HepG2 (cell line): ENCODE results near the gene GNB1. TPM values are rescaled to one million over a fixed set of nuclear protein-coding genes. Genes with fewer than 3 reads are reported as not detected.

Experiments used
- ARID2 ChIP-seq: sonication (generic); formaldehyde crosslinking; IDR thresholded peaks from 2 replicates; pipeline ENCODE4 v1.8.1; 2022; ENCODE audit warnings: mild to moderate bottlenecking, missing genetic modification reagents, borderline replicate concordance
- BRCA1 ChIP-seq: sonication (generic); formaldehyde crosslinking; IDR thresholded peaks from 2 replicates; pipeline ENCODE4 v1.4.0; 2020; ENCODE audit warnings: missing genetic modification reagents
- ERF ChIP-seq: IDR thresholded peaks from 2 replicates; pipeline ENCODE4 v1.6.1; 2018; ENCODE audit warnings: missing biosample characterization, missing genetic modification reagents
- FOXC1 ChIP-seq: sonication (generic); formaldehyde crosslinking; IDR thresholded peaks from 2 replicates; pipeline ENCODE4 v1.8.0; 2022; ENCODE audit warnings: mild to moderate bottlenecking, missing genetic modification reagents, borderline replicate concordance
- PHF8 ChIP-seq: sonication (generic); formaldehyde crosslinking; IDR thresholded peaks from 2 replicates; pipeline ENCODE4 v1.5.0; 2020; ENCODE audit warnings: missing genetic modification reagents
- POLR2G ChIP-seq: fragments of 200-400 bp; formaldehyde crosslinking; IDR thresholded peaks from 2 replicates; pipeline ENCODE4 v1.6.1; 2018; ENCODE audit warnings: mild to moderate bottlenecking, low read depth, low read length, moderate library complexity
- PPARG ChIP-seq: conservative IDR thresholded peaks from 2 replicates; pipeline ENCODE4 v1.6.1; 2016; ENCODE audit warnings: missing biosample characterization, missing genetic modification reagents
- RBFOX2 ChIP-seq: fragments of 200-400 bp; formaldehyde crosslinking; IDR thresholded peaks from 2 replicates; pipeline ENCODE4 v1.6.1; 2017; ENCODE audit warnings: low read depth, mild to moderate bottlenecking, low read length
- SMAD3 ChIP-seq: sonication (generic); formaldehyde crosslinking; IDR thresholded peaks from 2 replicates; pipeline ENCODE4 v1.4.0; 2020; ENCODE audit warnings: missing genetic modification reagents
- SNRNP70 ChIP-seq: fragments of 200-400 bp; formaldehyde crosslinking; IDR thresholded peaks from 2 replicates; pipeline ENCODE4 v1.6.1; 2017; ENCODE audit warnings: mild to moderate bottlenecking, low read depth, low read length, moderate library complexity
- TCF12 ChIP-seq, 2 experiments: fragments of 450-650 bp in 1 of 2; sonication (generic) in 1 of 2; formaldehyde crosslinking in 1 of 2; IDR thresholded peaks; 2 replicates each; pipeline versions ENCODE4 v1.6.1 to v1.8.0; 2017 to 2022; ENCODE audit warnings: antibody characterized with exemption in 1 of 2, mild to moderate bottlenecking in 1 of 2, missing genetic modification reagents in 1 of 2, moderate library complexity in 1 of 2
- TCF7 ChIP-seq: sonication (generic); IDR thresholded peaks from 2 replicates; pipeline ENCODE4 v1.6.1; 2016; ENCODE audit warnings: antibody characterized with exemption, low read depth
- XRCC5 ChIP-seq: fragments of 200-400 bp; formaldehyde crosslinking; optimal IDR thresholded peaks from 2 replicates; pipeline ENCODE3; 2017; ENCODE audit warnings: mild to moderate bottlenecking, low read length
- ZBTB42 ChIP-seq: sonication (generic); formaldehyde crosslinking; IDR thresholded peaks from 2 replicates; pipeline ENCODE4 v1.5.0; 2020; ENCODE audit warnings: mild to moderate bottlenecking, missing genetic modification reagents
- ZNF33B ChIP-seq: sonication (generic); formaldehyde crosslinking; IDR thresholded peaks from 2 replicates; pipeline ENCODE4 v1.5.1; 2020; ENCODE audit warnings: mild to moderate bottlenecking, missing genetic modification reagents
- ZNF431 ChIP-seq: sonication (generic); formaldehyde crosslinking; IDR thresholded peaks from 2 replicates; pipeline ENCODE4 v1.9.0; 2022; ENCODE audit warnings: missing genetic modification reagents, low read depth, mild to moderate bottlenecking, borderline replicate concordance
- ZNF558 ChIP-seq: sonication (generic); formaldehyde crosslinking; IDR thresholded peaks from 2 replicates; pipeline ENCODE4 v1.9.0; 2022; ENCODE audit warnings: mild to moderate bottlenecking, missing genetic modification reagents, borderline replicate concordance
- ZNF562 ChIP-seq: sonication (generic); formaldehyde crosslinking; IDR thresholded peaks from 2 replicates; pipeline ENCODE4 v1.8.0; 2022; ENCODE audit warnings: missing genetic modification reagents, borderline replicate concordance
- ZNF616 ChIP-seq: sonication (generic); formaldehyde crosslinking; IDR thresholded peaks from 2 replicates; pipeline ENCODE4 v1.5.0; 2020; ENCODE audit warnings: low read depth, mild to moderate bottlenecking, missing genetic modification reagents
- ZSCAN12 ChIP-seq: sonication (generic); formaldehyde crosslinking; IDR thresholded peaks from 2 replicates; pipeline ENCODE4 v1.9.0; 2021; ENCODE audit warnings: mild to moderate bottlenecking, missing genetic modification reagents
- polyA plus RNA-seq, 8 experiments: library from polyadenylated mRNA; depleted of rRNA in 3 of 8; stranded (reverse) in 7 of 8; unstranded in 1 of 8; fragments of >200 nt; fragmentation: Illumina TruSeq in 4 of 8; extraction: Trizol in 4 of 8; gene quantifications; 2 replicates each; pipeline versions ENCODE4 v1.2.1 to v1.2.3, GENCODE V29; 2011 to 2016; ENCODE audit warnings: low read depth in 4 of 8, missing spikeins in 1 of 8, mixed read lengths in 1 of 8; ENCODE audit not compliant: insufficient read depth in 1 of 8
- total RNA-seq, 5 experiments: library from RNA; depleted of rRNA; stranded (reverse); fragments of >200 nt; fragmentation: Illumina TruSeq; extraction: Trizol; gene quantifications; 2 replicates each; pipeline ENCODE4 v1.2.3, GENCODE V29; 2016; ENCODE audit warnings: low read depth in 1 of 5
- TF ChIP-seq, protein P1 (sequence below): sonication (generic); formaldehyde crosslinking; conservative IDR thresholded peaks from 2 replicates; pipeline ENCODE4 v1.8.1; 2023; ENCODE audit warnings: missing genetic modification reagents
- TF ChIP-seq, protein P2 (sequence below): sonication (generic); formaldehyde crosslinking; IDR thresholded peaks from 2 replicates; pipeline ENCODE4 v1.4.0; 2020; ENCODE audit warnings: missing genetic modification reagents, borderline replicate concordance
- TF ChIP-seq, protein P3 (sequence below): IDR thresholded peaks from 2 replicates; pipeline ENCODE4 v1.6.1; 2016; ENCODE audit warnings: missing compliant biosample characterization, missing genetic modification reagents, borderline replicate concordance

The GNB1 gene
- total and polyA plus RNA-seq, 2 of the 13 experiments (the other 11 are each of a cell fraction or from before 2014, with no cell fraction given): 66.2 to 327 TPM

DNA sequence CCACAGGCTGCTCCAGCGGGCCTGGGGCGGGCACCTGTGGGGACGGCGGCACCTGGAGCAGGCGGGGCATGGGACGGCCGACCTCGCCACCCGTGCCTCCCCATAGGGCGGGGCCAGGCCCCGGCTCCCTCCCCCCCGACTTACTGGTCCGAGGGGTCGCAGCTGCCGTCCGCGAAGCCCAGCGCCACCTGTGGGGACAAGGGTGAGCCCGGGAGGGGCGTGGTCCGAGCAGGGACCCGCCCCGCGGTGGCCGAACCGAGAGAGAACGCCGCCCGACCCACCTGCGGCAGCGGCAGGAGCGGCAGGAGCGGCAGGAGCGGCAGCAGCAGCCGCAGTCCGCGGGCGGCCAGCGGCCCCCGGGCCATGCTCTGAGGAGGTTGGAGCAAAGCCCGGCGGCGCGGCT lies 28.0 kb upstream of the GNB1 start, which contains the start of gene TMEM52 (continued):
- TF ChIP-seq ARID2 (CRISPR knock-in tag) (no peak), ZNF616 (no peak), TCF7 (no peak), ZSCAN12 (CRISPR knock-in tag) (no peak; the same call in 1 of the 2 replicates), SMAD3 (CRISPR knock-in tag) (no peak), ZNF562 (CRISPR knock-in tag) (no peak), ERF (CRISPR knock-in tag) (no peak), ZNF431 (0 out of 2 replicates have a peak, but pooled peaks have one; percentile 37), ZNF558 (0 out of 2 replicates have a peak, but pooled peaks have one; percentile 3), FOXC1 (peak; percentile 48; the same call in 1 of the 2 replicates), POLR2G (peak; percentile 73), XRCC5 (no peak), PPARG (CRISPR knock-in tag) (peak; percentile 64), ZNF33B (CRISPR knock-in tag) (no peak), ZBTB42 (0 out of 2 replicates have a peak, but pooled peaks have one; percentile 48), TCF12 (IDR thresholded peaks at IDR 0.05) (no peak), TCF12 (CRISPR knock-in tag; IDR thresholded peaks at IDR 0.05) (0 out of 2 replicates have a peak, but pooled peaks have one; percentile 57), SNRNP70 (no peak), PHF8 (CRISPR knock-in tag) (0 out of 2 replicates have a peak, but pooled peaks have one; percentile 6), RBFOX2 (peak; percentile 49), BRCA1 (CRISPR knock-in tag) (0 out of 2 replicates have a peak, but pooled peaks have one; percentile 13)
- TF ChIP-seq, protein P1, sequence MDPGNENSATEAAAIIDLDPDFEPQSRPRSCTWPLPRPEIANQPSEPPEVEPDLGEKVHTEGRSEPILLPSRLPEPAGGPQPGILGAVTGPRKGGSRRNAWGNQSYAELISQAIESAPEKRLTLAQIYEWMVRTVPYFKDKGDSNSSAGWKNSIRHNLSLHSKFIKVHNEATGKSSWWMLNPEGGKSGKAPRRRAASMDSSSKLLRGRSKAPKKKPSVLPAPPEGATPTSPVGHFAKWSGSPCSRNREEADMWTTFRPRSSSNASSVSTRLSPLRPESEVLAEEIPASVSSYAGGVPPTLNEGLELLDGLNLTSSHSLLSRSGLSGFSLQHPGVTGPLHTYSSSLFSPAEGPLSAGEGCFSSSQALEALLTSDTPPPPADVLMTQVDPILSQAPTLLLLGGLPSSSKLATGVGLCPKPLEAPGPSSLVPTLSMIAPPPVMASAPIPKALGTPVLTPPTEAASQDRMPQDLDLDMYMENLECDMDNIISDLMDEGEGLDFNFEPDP (CRISPR knock-in tag): no peak
- TF ChIP-seq, protein P2, sequence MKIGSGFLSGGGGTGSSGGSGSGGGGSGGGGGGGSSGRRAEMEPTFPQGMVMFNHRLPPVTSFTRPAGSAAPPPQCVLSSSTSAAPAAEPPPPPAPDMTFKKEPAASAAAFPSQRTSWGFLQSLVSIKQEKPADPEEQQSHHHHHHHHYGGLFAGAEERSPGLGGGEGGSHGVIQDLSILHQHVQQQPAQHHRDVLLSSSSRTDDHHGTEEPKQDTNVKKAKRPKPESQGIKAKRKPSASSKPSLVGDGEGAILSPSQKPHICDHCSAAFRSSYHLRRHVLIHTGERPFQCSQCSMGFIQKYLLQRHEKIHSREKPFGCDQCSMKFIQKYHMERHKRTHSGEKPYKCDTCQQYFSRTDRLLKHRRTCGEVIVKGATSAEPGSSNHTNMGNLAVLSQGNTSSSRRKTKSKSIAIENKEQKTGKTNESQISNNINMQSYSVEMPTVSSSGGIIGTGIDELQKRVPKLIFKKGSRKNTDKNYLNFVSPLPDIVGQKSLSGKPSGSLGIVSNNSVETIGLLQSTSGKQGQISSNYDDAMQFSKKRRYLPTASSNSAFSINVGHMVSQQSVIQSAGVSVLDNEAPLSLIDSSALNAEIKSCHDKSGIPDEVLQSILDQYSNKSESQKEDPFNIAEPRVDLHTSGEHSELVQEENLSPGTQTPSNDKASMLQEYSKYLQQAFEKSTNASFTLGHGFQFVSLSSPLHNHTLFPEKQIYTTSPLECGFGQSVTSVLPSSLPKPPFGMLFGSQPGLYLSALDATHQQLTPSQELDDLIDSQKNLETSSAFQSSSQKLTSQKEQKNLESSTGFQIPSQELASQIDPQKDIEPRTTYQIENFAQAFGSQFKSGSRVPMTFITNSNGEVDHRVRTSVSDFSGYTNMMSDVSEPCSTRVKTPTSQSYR (CRISPR knock-in tag): peak; percentile 28
- TF ChIP-seq, protein P3, sequence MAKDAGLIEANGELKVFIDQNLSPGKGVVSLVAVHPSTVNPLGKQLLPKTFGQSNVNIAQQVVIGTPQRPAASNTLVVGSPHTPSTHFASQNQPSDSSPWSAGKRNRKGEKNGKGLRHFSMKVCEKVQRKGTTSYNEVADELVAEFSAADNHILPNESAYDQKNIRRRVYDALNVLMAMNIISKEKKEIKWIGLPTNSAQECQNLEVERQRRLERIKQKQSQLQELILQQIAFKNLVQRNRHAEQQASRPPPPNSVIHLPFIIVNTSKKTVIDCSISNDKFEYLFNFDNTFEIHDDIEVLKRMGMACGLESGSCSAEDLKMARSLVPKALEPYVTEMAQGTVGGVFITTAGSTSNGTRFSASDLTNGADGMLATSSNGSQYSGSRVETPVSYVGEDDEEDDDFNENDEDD (CRISPR knock-in tag): 0 out of 2 replicates have a peak, but pooled peaks have one; percentile 15
